ENCODE results near the gene PEX11A.

The PEX11A gene

GRCh38 chr15:89725064-89725463, 34.5 kb upstream of the PEX11A start:
- H3F3A ChIP-seq (ENCODE audit: low read depth), result no peaks in the 10 kb centered on the region
- H4K20me1 ChIP-seq (ENCODE audit: insufficient read depth, low read length, poor library complexity, severe bottlenecking), result no peaks in the 10 kb centered on the region
- H3K27me3 ChIP-seq (ENCODE audit: insufficient read depth, low read length, poor library complexity, severe bottlenecking), result no peaks in the 10 kb centered on the region
- H3K36me3 ChIP-seq (ENCODE audit: insufficient read depth, low read length), result no peaks in the 10 kb centered on the region
- no peaks in the 10 kb centered on the region for H3K9me2 ChIP-seq (replicated peaks; ENCODE audit: low read depth, low read length)
- H3K79me2 ChIP-seq (ENCODE audit: insufficient read depth, low read length), result no peaks in the 10 kb centered on the region
- H3K9me3 ChIP-seq (ENCODE audit: insufficient read depth, low read depth, low read length), result no peaks in the 10 kb centered on the region
- no peak overlapping the region for H2AFZ ChIP-seq (ENCODE audit: low read length)
- TF ChIP-seq CTCF (conservative IDR thresholded peaks at IDR 0.05; ENCODE audit: low read length) (no peak), EZH2phosphoT487 (IDR thresholded peaks at IDR 0.05; ENCODE audit: borderline replicate concordance) (no peak)
- H3K9ac ChIP-seq (ENCODE audit: low read depth, low read length, poor library complexity, severe bottlenecking), result no peak overlapping the region
- H3K4me2 ChIP-seq (ENCODE audit: low read depth, low read length, poor library complexity, severe bottlenecking), result no peak overlapping the region
- H3K4me1 ChIP-seq (ENCODE audit: insufficient read depth, low read length, poor library complexity, severe bottlenecking), result no peaks in the 10 kb centered on the region
- no peak overlapping the region for H3K4me3 ChIP-seq (ENCODE audit: low read length, poor library complexity, severe bottlenecking)

- Histone ChIP-seq H3K79me2 (ENCODE audit: insufficient read depth, low read length) (no peaks in the 10 kb centered on the region), H2AFZ (ENCODE audit: low read length) (no peak overlapping the region), H3K4me1 (ENCODE audit: insufficient read depth, low read length, poor library complexity, severe bottlenecking) (no peaks in the 10 kb centered on the region), H3K9me3 (ENCODE audit: insufficient read depth, low read depth, low read length) (no peaks in the 10 kb centered on the region), H3K4me2 (ENCODE audit: low read depth, low read length, poor library complexity, severe bottlenecking) (no peak overlapping the region), H3K36me3 (ENCODE audit: insufficient read depth, low read length) (no peaks in the 10 kb centered on the region), H3K9me2 (replicated peaks; ENCODE audit: low read depth, low read length) (no peaks in the 10 kb centered on the region), H4K20me1 (ENCODE audit: insufficient read depth, low read length, poor library complexity, severe bottlenecking) (no peaks in the 10 kb centered on the region), H3F3A (ENCODE audit: low read depth) (no peaks in the 10 kb centered on the region), H3K9ac (ENCODE audit: low read depth, low read length, poor library complexity, severe bottlenecking) (no peak overlapping the region), H3K27me3 (ENCODE audit: insufficient read depth, low read length, poor library complexity, severe bottlenecking) (no peaks in the 10 kb centered on the region), H3K4me3 (ENCODE audit: low read length, poor library complexity, severe bottlenecking) (no peak overlapping the region)
- no peak for TF ChIP-seq CTCF (conservative IDR thresholded peaks at IDR 0.05; ENCODE audit: low read length)
- TF ChIP-seq EZH2phosphoT487 (IDR thresholded peaks at IDR 0.05; ENCODE audit: borderline replicate concordance), result no peak
Measured at GRCh38 chr15:89724621-89725020, 34.1 kb upstream of the PEX11A start.

DNA sequence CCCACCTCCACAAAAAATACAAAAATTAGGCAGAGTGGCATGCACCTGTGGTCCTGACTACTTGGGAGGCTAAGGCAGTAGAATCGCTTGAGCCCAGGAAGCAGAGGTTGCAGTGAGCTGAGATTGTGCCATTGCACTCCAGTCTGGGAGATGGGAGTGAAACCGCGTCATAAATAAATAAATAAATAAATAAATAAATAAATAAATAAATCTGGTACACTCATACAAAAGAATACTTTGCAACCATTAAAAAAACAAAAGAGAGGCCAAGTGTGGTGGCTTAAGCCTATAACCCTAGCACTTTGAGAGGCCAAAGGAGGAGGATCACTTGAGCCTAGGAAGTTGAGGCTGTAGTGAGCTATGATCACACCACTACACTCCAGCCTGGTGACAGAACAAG, 32.5 kb upstream of the PEX11A start:
- Histone ChIP-seq H3K4me1 (ENCODE audit: insufficient read depth, low read length, poor library complexity, severe bottlenecking) (no peaks in the 10 kb centered on the region), H3K9me3 (ENCODE audit: insufficient read depth, low read depth, low read length) (no peaks in the 10 kb centered on the region), H3K79me2 (ENCODE audit: insufficient read depth, low read length) (no peaks in the 10 kb centered on the region), H4K20me1 (ENCODE audit: insufficient read depth, low read length, poor library complexity, severe bottlenecking) (no peaks in the 10 kb centered on the region), H3K4me2 (ENCODE audit: low read depth, low read length, poor library complexity, severe bottlenecking) (no peak overlapping the region), H3F3A (ENCODE audit: low read depth) (no peaks in the 10 kb centered on the region), H3K9me2 (replicated peaks; ENCODE audit: low read depth, low read length) (no peaks in the 10 kb centered on the region), H3K36me3 (ENCODE audit: insufficient read depth, low read length) (no peaks in the 10 kb centered on the region), H3K27me3 (ENCODE audit: insufficient read depth, low read length, poor library complexity, severe bottlenecking) (no peaks in the 10 kb centered on the region), H3K9ac (ENCODE audit: low read depth, low read length, poor library complexity, severe bottlenecking) (no peak overlapping the region), H3K4me3 (ENCODE audit: low read length, poor library complexity, severe bottlenecking) (no peak overlapping the region), H2AFZ (ENCODE audit: low read length) (no peak overlapping the region)
- TF ChIP-seq CTCF (conservative IDR thresholded peaks at IDR 0.05; ENCODE audit: low read length), result no peak
- TF ChIP-seq EZH2phosphoT487 (IDR thresholded peaks at IDR 0.05; ENCODE audit: borderline replicate concordance), result no peak
